PC-9 (cell line): ENCODE measurements around the gene C7orf57. TPM values are rescaled to one million over a fixed set of nuclear protein-coding genes. Genes with fewer than 3 reads are reported as not detected.

Experiments used
- BruUV-seq: library from RNA; stranded (reverse); fragments of 400-500 nt; replicated peaks from 2 replicates; lab custom pipeline; 2021; lab: Mats Ljungman, UMichigan
- CTCF ChIA-PET: fragments of 300-600 bp; sonication (Branson Sonifier 250); formaldehyde crosslinking; loops from one replicate; lab custom pipeline; 2022; ENCODE audit warnings: antibody characterized with exemption; lab: Charles Lee
- POLR2A ChIA-PET: fragments of 300-600 bp; sonication (Branson Sonifier 250); formaldehyde crosslinking; loops from one replicate; lab custom pipeline; 2022; ENCODE audit warnings: antibody characterized with exemption; ENCODE audit not compliant: unreplicated experiment; lab: Charles Lee
- DNase-seq, 2 experiments: peaks; one replicate each; pipeline versions ENCODE4 v3.0.0 to v3.0.0-alpha.2; 2015 to 2022; ENCODE audit warnings: mixed read lengths in 1 of 2
- H2AFZ ChIP-seq: fragments of 200-600 bp; sonication (generic); 2 replicates; pipeline ENCODE4 v1.8.1; 2017; ENCODE audit warnings: antibody characterized with exemption
- H3F3A ChIP-seq: fragments of 200-600 bp; sonication (generic); 2 replicates; pipeline ENCODE4 v1.8.1; 2017; ENCODE audit warnings: antibody characterized with exemption, mild to moderate bottlenecking, low read depth; ENCODE audit not compliant: insufficient read depth
- H3K27ac ChIP-seq: fragments of 200-600 bp; sonication (generic); 2 replicates; pipeline ENCODE4 v1.6.1; 2016; ENCODE audit warnings: mixed run types
- H3K27me3 ChIP-seq: fragments of 200-600 bp; sonication (generic); 2 replicates; pipeline ENCODE4 v1.6.1; 2016; ENCODE audit warnings: low read depth, mixed run types; ENCODE audit not compliant: insufficient read depth
- H3K36me3 ChIP-seq: fragments of 200-600 bp; sonication (generic); 2 replicates; pipeline ENCODE4 v1.6.1; 2016; ENCODE audit warnings: low read depth, mixed run types
- H3K4me1 ChIP-seq: fragments of 200-600 bp; sonication (generic); replicated peaks from 2 replicates; pipeline ENCODE4 v1.6.1; 2016; ENCODE audit warnings: mixed run types; ENCODE audit not compliant: insufficient read depth
- H3K4me2 ChIP-seq: fragments of 200-600 bp; sonication (generic); 2 replicates; pipeline ENCODE4 v1.6.1; 2017; ENCODE audit warnings: mixed run types
- H3K4me3 ChIP-seq: fragments of 200-600 bp; sonication (generic); 2 replicates; pipeline ENCODE4 v1.6.1; 2016; ENCODE audit warnings: mixed run types
- H3K79me2 ChIP-seq: fragments of 200-600 bp; sonication (generic); 2 replicates; pipeline ENCODE4 v1.6.1; 2017; ENCODE audit warnings: low read depth, mixed run types
- H3K9me2 ChIP-seq: fragments of 200-600 bp; sonication (generic); 2 replicates; pipeline ENCODE4 v1.8.1; 2017; ENCODE audit warnings: mild to moderate bottlenecking; ENCODE audit not compliant: insufficient read depth
- H3K9me3 ChIP-seq: fragments of 200-600 bp; sonication (generic); 2 replicates; pipeline ENCODE4 v1.8.1; 2016; ENCODE audit warnings: low read depth; ENCODE audit not compliant: insufficient read depth
- H4K20me1 ChIP-seq: fragments of 200-600 bp; sonication (generic); 2 replicates; pipeline ENCODE4 v1.8.1; 2017; ENCODE audit not compliant: insufficient read depth
- EZH2 ChIP-seq: fragments of 200-600 bp; sonication (generic); IDR thresholded peaks from 2 replicates; pipeline ENCODE4 v1.8.0; 2017; ENCODE audit warnings: antibody characterized with exemption, low read depth
- intact Hi-C: fragments of 100-400 bp; cut with micrococcal nuclease; formaldehyde crosslinking; loops from one replicate; pipeline ENCODE4 v1.10.0; 2022; ENCODE audit not compliant: unreplicated experiment
- total RNA-seq: library from RNA; stranded (reverse); gene quantifications from 2 replicates; pipeline ENCODE4 v1.2.3, GENCODE V29; 2021
- TF ChIP-seq, protein P1 (sequence below): fragments of 200-600 bp; sonication (generic); conservative IDR thresholded peaks from 2 replicates; pipeline ENCODE4 v1.6.1; 2017; ENCODE audit warnings: mixed run types, antibody characterized with exemption, mild to moderate bottlenecking, moderate library complexity

Gene C7orf57
- total RNA-seq, 1 experiment from 2014 or later, result 2.5 TPM

DNA sequence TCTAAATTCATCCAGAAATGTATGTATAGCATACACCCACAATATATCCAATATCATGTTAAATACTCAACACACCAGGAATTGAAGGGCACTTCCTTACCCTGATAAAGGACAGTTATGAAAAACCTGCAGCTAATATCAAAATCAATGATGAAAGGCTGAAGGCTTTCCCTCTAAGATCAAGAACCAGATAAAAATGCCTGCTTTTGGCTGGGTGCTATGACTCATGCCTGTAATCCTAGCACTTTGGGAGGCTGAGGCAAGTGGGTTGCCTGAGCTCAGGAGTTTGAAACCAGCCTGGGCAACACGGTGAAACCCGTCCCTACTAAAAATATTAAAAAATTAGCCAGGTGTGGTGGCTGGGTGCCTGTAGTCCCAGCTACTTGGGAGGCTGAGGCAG, 32.1 kb downstream of the C7orf57 start:
- ChIA-PET POLR2A (no interaction called here), CTCF (no interaction called here)
- intact Hi-C loops, result no loop called here
- Histone ChIP-seq H3K36me3 (no peaks in the 10 kb centered on the region), H3K9me3 (peaks cover 17% of the 10 kb centered on the region), H3K27me3 (no peaks in the 10 kb centered on the region), H3K4me2 (no peak overlapping the region), H2AFZ (no peak overlapping the region), H3F3A (no peaks in the 10 kb centered on the region), H4K20me1 (no peaks in the 10 kb centered on the region), H3K79me2 (no peaks in the 10 kb centered on the region), H3K4me3 (no peak overlapping the region), H3K4me1 (peaks cover 10% of the 10 kb centered on the region), H3K9me2 (no peaks in the 10 kb centered on the region), H3K27ac (no peak overlapping the region)
- DNase-seq, result peak in 1 of 2 experiments; percentile 58
- BruUV-seq, result no TSS peak
- TF ChIP-seq, protein P1, sequence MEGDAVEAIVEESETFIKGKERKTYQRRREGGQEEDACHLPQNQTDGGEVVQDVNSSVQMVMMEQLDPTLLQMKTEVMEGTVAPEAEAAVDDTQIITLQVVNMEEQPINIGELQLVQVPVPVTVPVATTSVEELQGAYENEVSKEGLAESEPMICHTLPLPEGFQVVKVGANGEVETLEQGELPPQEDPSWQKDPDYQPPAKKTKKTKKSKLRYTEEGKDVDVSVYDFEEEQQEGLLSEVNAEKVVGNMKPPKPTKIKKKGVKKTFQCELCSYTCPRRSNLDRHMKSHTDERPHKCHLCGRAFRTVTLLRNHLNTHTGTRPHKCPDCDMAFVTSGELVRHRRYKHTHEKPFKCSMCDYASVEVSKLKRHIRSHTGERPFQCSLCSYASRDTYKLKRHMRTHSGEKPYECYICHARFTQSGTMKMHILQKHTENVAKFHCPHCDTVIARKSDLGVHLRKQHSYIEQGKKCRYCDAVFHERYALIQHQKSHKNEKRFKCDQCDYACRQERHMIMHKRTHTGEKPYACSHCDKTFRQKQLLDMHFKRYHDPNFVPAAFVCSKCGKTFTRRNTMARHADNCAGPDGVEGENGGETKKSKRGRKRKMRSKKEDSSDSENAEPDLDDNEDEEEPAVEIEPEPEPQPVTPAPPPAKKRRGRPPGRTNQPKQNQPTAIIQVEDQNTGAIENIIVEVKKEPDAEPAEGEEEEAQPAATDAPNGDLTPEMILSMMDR, result no peak
- TF ChIP-seq EZH2, result no peak

DNA sequence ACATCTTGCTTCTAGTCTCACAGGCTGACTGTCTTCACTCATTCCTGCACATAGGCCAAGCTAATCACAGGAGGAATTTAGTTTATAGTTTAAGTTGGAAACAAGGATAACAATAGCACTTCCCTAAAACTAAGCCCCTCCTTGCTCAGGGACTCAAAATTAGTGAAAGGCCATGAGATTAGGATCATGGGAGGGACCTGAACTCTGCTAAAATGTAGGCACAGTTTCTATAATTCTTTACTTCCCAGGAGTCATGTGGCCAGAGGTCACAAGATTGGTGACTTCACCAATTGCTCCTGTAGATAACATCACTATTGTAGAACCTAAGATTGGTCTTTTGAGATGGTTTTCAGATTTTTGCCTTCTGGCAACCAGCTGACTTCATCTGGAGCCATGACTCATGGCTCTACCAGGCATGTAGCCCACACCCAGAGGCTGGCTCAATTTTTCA, 38.9 kb downstream of the C7orf57 start:
- H3K9me2 ChIP-seq, result no peaks in the 10 kb centered on the region
- TF ChIP-seq, protein P1, result no peak
- no peak for TF ChIP-seq EZH2
- H3F3A ChIP-seq, result peaks cover 12% of the 10 kb centered on the region; the same call in 1 of the 2 replicates
- H3K27me3 ChIP-seq, result no peaks in the 10 kb centered on the region
- POLR2A ChIA-PET, result no interaction called here
- H3K79me2 ChIP-seq, result no peaks in the 10 kb centered on the region
- H3K4me2 ChIP-seq, result peak overlapping the region; percentile 38
- CTCF ChIA-PET, result no interaction called here
- H3K4me1 ChIP-seq, result peaks cover 26% of the 10 kb centered on the region
- no peak overlapping the region for H3K4me3 ChIP-seq
- H3K36me3 ChIP-seq, result no peaks in the 10 kb centered on the region
- intact Hi-C loops, result no loop called here
- peak in 1 of 2 experiments; percentile 71 for DNase-seq
- peak overlapping the region; percentile 13 for H2AFZ ChIP-seq
- H3K27ac ChIP-seq, result peak overlapping the region; percentile 44
- peaks cover 17% of the 10 kb centered on the region for H3K9me3 ChIP-seq
- no TSS peak for BruUV-seq
- no peaks in the 10 kb centered on the region for H4K20me1 ChIP-seq

DNA sequence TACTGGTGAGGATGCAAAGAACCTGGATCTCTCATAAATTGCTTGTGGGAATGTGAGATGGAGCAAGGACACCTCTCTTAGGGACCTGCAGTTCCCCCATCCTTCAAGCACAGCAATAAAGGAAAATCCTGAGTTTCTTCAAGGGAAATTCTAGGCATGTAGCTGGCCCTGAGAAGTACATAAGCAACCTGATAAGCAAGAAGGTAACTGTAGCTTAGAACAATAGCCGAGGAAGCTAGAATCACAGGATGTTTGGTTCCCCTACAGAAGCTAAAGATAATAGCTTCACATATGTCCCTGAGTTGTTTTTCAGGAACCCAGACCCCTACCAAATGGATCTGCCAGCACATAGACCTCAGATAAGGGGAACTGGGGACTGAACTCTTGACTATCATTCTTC, 42.1 kb downstream of the C7orf57 start:
- BruUV-seq, result no TSS peak
- POLR2A ChIA-PET, result no interaction called here
- TF ChIP-seq EZH2, result no peak
- TF ChIP-seq, protein P1, result no peak

More for the DNA sequence above, 42.1 kb downstream of the C7orf57 start:
- DNase-seq, result peak in 1 of 2 experiments; percentile 29
- H2AFZ ChIP-seq, result no peak overlapping the region
- H3K27me3 ChIP-seq, result no peaks in the 10 kb centered on the region
- no peaks in the 10 kb centered on the region for H3K79me2 ChIP-seq
- H3K9me3 ChIP-seq, result peaks cover 10% of the 10 kb centered on the region
- CTCF ChIA-PET, result no interaction called here
- H3K36me3 ChIP-seq, result no peaks in the 10 kb centered on the region
- no peak overlapping the region for H3K4me3 ChIP-seq
- no peaks in the 10 kb centered on the region for H3K9me2 ChIP-seq
- peaks cover 38% of the 10 kb centered on the region for H3K4me1 ChIP-seq
- no peaks in the 10 kb centered on the region for H4K20me1 ChIP-seq
- intact Hi-C loops, result no loop called here
- H3K27ac ChIP-seq, result no peak overlapping the region
- no peak overlapping the region for H3K4me2 ChIP-seq
- peaks cover 24% of the 10 kb centered on the region; the same call in 1 of the 2 replicates for H3F3A ChIP-seq
